ENCODE data around the gene KHDC4. TPM values are rescaled to one million over a fixed set of nuclear protein-coding genes. Genes with fewer than 3 reads are reported as not detected.

KHDC4 gene
- total and polyA plus RNA-seq, 9 of the 15 experiments (the other 6 are each of a cell fraction or from before 2014, with no cell fraction given): 12.1 to 185 (median 65.6) TPM

GRCh38 chr1:155900161-155900560, 34.1 kb downstream of the KHDC4 start (continued):
- no peak for TF ChIP-seq CHAMP1 (IDR thresholded peaks at IDR 0.05)
- TF ChIP-seq, protein P1, sequence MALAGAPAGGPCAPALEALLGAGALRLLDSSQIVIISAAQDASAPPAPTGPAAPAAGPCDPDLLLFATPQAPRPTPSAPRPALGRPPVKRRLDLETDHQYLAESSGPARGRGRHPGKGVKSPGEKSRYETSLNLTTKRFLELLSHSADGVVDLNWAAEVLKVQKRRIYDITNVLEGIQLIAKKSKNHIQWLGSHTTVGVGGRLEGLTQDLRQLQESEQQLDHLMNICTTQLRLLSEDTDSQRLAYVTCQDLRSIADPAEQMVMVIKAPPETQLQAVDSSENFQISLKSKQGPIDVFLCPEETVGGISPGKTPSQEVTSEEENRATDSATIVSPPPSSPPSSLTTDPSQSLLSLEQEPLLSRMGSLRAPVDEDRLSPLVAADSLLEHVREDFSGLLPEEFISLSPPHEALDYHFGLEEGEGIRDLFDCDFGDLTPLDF (CRISPR knock-in tag; IDR thresholded peaks at IDR 0.05): no peak
- no peak for TF ChIP-seq ZBTB34 (CRISPR knock-in tag; IDR thresholded peaks at IDR 0.05)
- TF ChIP-seq ZNF707 (CRISPR knock-in tag; conservative IDR thresholded peaks at IDR 0.05): no peak
- no peak for TF ChIP-seq HDAC6 (IDR thresholded peaks at IDR 0.05; ENCODE audit: low read depth, low read length)
- TF ChIP-seq NFATC3 (IDR thresholded peaks at IDR 0.05): no peak
- no peak for TF ChIP-seq EZH2 (IDR thresholded peaks at IDR 0.05; ENCODE audit: borderline replicate concordance, low read depth, low read length)
- no peak for TF ChIP-seq HDAC3 (IDR thresholded peaks at IDR 0.05; ENCODE audit: borderline replicate concordance, partially characterized antibody)
- TF ChIP-seq POLR2AphosphoS5 (IDR thresholded peaks at IDR 0.05; ENCODE audit: control insufficient read depth, insufficient read depth, low read depth, low read length): peak; percentile 91
- TF ChIP-seq BACH1 (tag; IDR thresholded peaks at IDR 0.05): no peak
- TF ChIP-seq ZBTB12 (CRISPR knock-in tag; IDR thresholded peaks at IDR 0.05): no peak
- no peak for TF ChIP-seq RAD51 (IDR thresholded peaks at IDR 0.05; ENCODE audit: borderline replicate concordance, low read depth)
- TF ChIP-seq, protein P2, sequence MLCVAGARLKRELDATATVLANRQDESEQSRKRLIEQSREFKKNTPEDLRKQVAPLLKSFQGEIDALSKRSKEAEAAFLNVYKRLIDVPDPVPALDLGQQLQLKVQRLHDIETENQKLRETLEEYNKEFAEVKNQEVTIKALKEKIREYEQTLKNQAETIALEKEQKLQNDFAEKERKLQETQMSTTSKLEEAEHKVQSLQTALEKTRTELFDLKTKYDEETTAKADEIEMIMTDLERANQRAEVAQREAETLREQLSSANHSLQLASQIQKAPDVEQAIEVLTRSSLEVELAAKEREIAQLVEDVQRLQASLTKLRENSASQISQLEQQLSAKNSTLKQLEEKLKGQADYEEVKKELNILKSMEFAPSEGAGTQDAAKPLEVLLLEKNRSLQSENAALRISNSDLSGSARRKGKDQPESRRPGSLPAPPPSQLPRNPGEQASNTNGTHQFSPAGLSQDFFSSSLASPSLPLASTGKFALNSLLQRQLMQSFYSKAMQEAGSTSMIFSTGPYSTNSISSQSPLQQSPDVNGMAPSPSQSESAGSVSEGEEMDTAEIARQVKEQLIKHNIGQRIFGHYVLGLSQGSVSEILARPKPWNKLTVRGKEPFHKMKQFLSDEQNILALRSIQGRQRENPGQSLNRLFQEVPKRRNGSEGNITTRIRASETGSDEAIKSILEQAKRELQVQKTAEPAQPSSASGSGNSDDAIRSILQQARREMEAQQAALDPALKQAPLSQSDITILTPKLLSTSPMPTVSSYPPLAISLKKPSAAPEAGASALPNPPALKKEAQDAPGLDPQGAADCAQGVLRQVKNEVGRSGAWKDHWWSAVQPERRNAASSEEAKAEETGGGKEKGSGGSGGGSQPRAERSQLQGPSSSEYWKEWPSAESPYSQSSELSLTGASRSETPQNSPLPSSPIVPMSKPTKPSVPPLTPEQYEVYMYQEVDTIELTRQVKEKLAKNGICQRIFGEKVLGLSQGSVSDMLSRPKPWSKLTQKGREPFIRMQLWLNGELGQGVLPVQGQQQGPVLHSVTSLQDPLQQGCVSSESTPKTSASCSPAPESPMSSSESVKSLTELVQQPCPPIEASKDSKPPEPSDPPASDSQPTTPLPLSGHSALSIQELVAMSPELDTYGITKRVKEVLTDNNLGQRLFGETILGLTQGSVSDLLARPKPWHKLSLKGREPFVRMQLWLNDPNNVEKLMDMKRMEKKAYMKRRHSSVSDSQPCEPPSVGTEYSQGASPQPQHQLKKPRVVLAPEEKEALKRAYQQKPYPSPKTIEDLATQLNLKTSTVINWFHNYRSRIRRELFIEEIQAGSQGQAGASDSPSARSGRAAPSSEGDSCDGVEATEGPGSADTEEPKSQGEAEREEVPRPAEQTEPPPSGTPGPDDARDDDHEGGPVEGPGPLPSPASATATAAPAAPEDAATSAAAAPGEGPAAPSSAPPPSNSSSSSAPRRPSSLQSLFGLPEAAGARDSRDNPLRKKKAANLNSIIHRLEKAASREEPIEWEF (CRISPR knock-in tag; IDR thresholded peaks at IDR 0.05): no peak
- TF ChIP-seq ETV6 (IDR thresholded peaks at IDR 0.05; ENCODE audit: borderline replicate concordance in 1 of 2, low read depth in 2 of 2, low read length in 1 of 2): no peak
- TF ChIP-seq ETV6 (CRISPR knock-in tag; IDR thresholded peaks at IDR 0.05; ENCODE audit: borderline replicate concordance): no peak

All from K562 (cell line).